K562 (cell line): ENCODE results near the gene GPR78. TPM values are rescaled to one million over a fixed set of nuclear protein-coding genes. Genes with fewer than 3 reads are reported as not detected.
A peak's percentile ranks its signal among the peaks of the same experiment; 100 is the strongest.

Source experiments
- ATF3 ChIP-seq, 2 experiments: fragments of 450-650 bp in 1 of 2; sonication (generic) in 1 of 2; formaldehyde crosslinking in 1 of 2; IDR thresholded peaks in 1 of 2; conservative IDR thresholded peaks in 1 of 2; 2 replicates each; pipeline versions ENCODE4 v1.6.1 to v1.8.1; 2016 to 2023; ENCODE audit warnings: mild to moderate bottlenecking in 2 of 2, moderate library complexity in 2 of 2, inconsistent platforms in 1 of 2, missing genetic modification reagents in 1 of 2
- BRF2 ChIP-seq: IDR thresholded peaks from 3 replicates; pipeline ENCODE4 v1.6.1; 2011; ENCODE audit warnings: borderline replicate concordance, mild to moderate bottlenecking; ENCODE audit not compliant: insufficient read length, insufficient read depth
- CBFA2T3 ChIP-seq: fragments of 450-650 bp; IDR thresholded peaks from 2 replicates; pipeline ENCODE4 v1.6.1; 2017
- CREB1 ChIP-seq, 2 experiments: sonication (generic) in 1 of 2; formaldehyde crosslinking in 1 of 2; IDR thresholded peaks; 2 replicates each; pipeline versions ENCODE4 v1.6.1 to v1.8.0; 2012 to 2022; ENCODE audit warnings: inconsistent platforms in 1 of 2, mild to moderate bottlenecking in 1 of 2, missing genetic modification reagents in 1 of 2, moderate library complexity in 1 of 2
- ETV6 ChIP-seq, 3 experiments: fragments of 150-350 bp in 1 of 3; sonication (generic) in 1 of 3; formaldehyde crosslinking in 1 of 3; IDR thresholded peaks; 2 replicates each; pipeline versions ENCODE4 v1.6.1 to v1.8.0; 2014 to 2022; ENCODE audit warnings: borderline replicate concordance in 2 of 3, low read depth in 2 of 3, antibody characterized with exemption in 1 of 3, low read length in 1 of 3, mild to moderate bottlenecking in 1 of 3, missing genetic modification reagents in 1 of 3
- FIP1L1 ChIP-seq: fragments of 200-400 bp; formaldehyde crosslinking; IDR thresholded peaks from 2 replicates; pipeline ENCODE4 v1.6.1; 2018; ENCODE audit warnings: mild to moderate bottlenecking, low read depth, low read length; ENCODE audit not compliant: poor library complexity, severe bottlenecking
- JUN ChIP-seq, 2 experiments: sonication (generic) in 1 of 2; formaldehyde crosslinking in 1 of 2; IDR thresholded peaks; 2 replicates each; pipeline versions ENCODE4 v1.6.1 to v1.8.0; 2012 to 2022; ENCODE audit warnings: borderline replicate concordance in 2 of 2, mild to moderate bottlenecking in 2 of 2, improper control_type of control experiment in 1 of 2, low read depth in 1 of 2, low read length in 1 of 2, missing genetic modification reagents in 1 of 2
- JUND ChIP-seq, 2 experiments: IDR thresholded peaks; 2 replicates in 1 of 2; 3 replicates in 1 of 2; pipeline ENCODE4 v1.6.1; 2011; ENCODE audit warnings: borderline replicate concordance in 2 of 2, low read depth in 2 of 2, low read length in 2 of 2, improper control_type of control experiment in 1 of 2, missing biosample characterization in 1 of 2, missing genetic modification characterization in 1 of 2, missing genetic modification reagents in 1 of 2
- NFE2 ChIP-seq: IDR thresholded peaks from 2 replicates; pipeline ENCODE4 v1.6.1; 2014; ENCODE audit warnings: antibody characterized with exemption, low read depth
- PBX2 ChIP-seq, 2 experiments: IDR thresholded peaks in 1 of 2; conservative IDR thresholded peaks in 1 of 2; 2 replicates each; pipeline ENCODE4 v1.6.1; 2016; ENCODE audit warnings: low read depth in 2 of 2, mild to moderate bottlenecking in 1 of 2, missing compliant biosample characterization in 1 of 2, missing genetic modification characterization in 1 of 2, moderate library complexity in 1 of 2
- PHB ChIP-seq: fragments of 250-450 bp; sonication (Bioruptor Pico); IDR thresholded peaks from 2 replicates; pipeline ENCODE4 v1.5.0; 2021
- POLR2H ChIP-seq: IDR thresholded peaks from 2 replicates; pipeline ENCODE4 v1.6.1; 2016; ENCODE audit warnings: missing genetic modification characterization, low read depth, mild to moderate bottlenecking, control low read depth, missing compliant biosample characterization, moderate library complexity
- RBM14 ChIP-seq: fragments of 200-400 bp; formaldehyde crosslinking; IDR thresholded peaks from 2 replicates; pipeline ENCODE4 v1.6.1; 2018; ENCODE audit warnings: low read depth, mild to moderate bottlenecking, low read length, moderate library complexity, borderline replicate concordance; ENCODE audit not compliant: insufficient read depth
- XRCC4 ChIP-seq: IDR thresholded peaks from one replicate; pipeline ENCODE4 v1.6.1; 2011; ENCODE audit not compliant: insufficient read depth, insufficient read length; ENCODE audit errors: extremely low read depth
- ZEB2 ChIP-seq: fragments of 450-650 bp; IDR thresholded peaks from 2 replicates; pipeline ENCODE4 v1.6.1; 2016
- ZNF146 ChIP-seq: IDR thresholded peaks from one replicate; pipeline ENCODE4 v1.6.1; 2018; ENCODE audit warnings: missing compliant biosample characterization; ENCODE audit not compliant: unreplicated experiment
- ZNF444 ChIP-seq: fragments of 250-450 bp; sonication (Bioruptor Pico); IDR thresholded peaks from 2 replicates; pipeline ENCODE4 v1.4.0; 2020; ENCODE audit warnings: mild to moderate bottlenecking, moderate library complexity
- ZNF584 ChIP-seq: fragments of 200-800 bp; sonication (Bioruptor generic); IDR thresholded peaks from 2 replicates; pipeline ENCODE4 v1.6.1; 2016; ENCODE audit warnings: low read depth, mild to moderate bottlenecking, missing genetic modification characterization, missing compliant biosample characterization
- polyA plus RNA-seq, 8 experiments: library from polyadenylated mRNA; depleted of rRNA in 4 of 8; stranded (reverse) in 5 of 8; unstranded in 3 of 8; fragments of >200 nt; fragmentation: Nextera tagmentation in 2 of 8; fragmentation: Illumina TruSeq in 1 of 8; extraction: Ambion mirVana in 2 of 8; extraction: Trizol in 1 of 8; gene quantifications; 2 replicates each; pipeline versions ENCODE4 v1.2.1 to v1.2.3, GENCODE V29; 2011 to 2014; ENCODE audit warnings: inconsistent platforms in 1 of 8, missing spikeins in 1 of 8
- total RNA-seq, 7 experiments: library from RNA; depleted of rRNA in 6 of 7; stranded (reverse); fragments of >200 nt in 6 of 7; fragmentation: Illumina TruSeq in 2 of 7; extraction: Trizol in 2 of 7; gene quantifications; 2 replicates each; pipeline versions ENCODE4 v1.2.1 to v1.2.3, GENCODE V29; 2011 to 2021; ENCODE audit warnings: low replicate concordance in 1 of 7

GPR78 gene
- total and polyA plus RNA-seq, 9 of the 15 experiments (the other 6 are each of a cell fraction or from before 2014, with no cell fraction given) = 0.04 to 0.13 (median 0.07) TPM; not detected in 4

GRCh38 chr4:8599657-8600056 lies 19.5 kb downstream of the GPR78 start (continued):
- TF ChIP-seq ETV6 (IDR thresholded peaks at IDR 0.05; ENCODE audit: borderline replicate concordance in 1 of 2, low read depth in 2 of 2, low read length in 1 of 2) (no peak), ETV6 (CRISPR knock-in tag; IDR thresholded peaks at IDR 0.05; ENCODE audit: borderline replicate concordance) (no peak), BRF2 (no peak), ZNF584 (CRISPR knock-in tag) (no peak), PBX2 (CRISPR knock-in tag; IDR thresholded peaks at IDR 0.05; ENCODE audit: low read depth) (no peak), PBX2 (tag; conservative IDR thresholded peaks at IDR 0.05; ENCODE audit: low read depth) (peak; percentile 75), ATF3 (IDR thresholded peaks at IDR 0.05) (peak; percentile 86), ATF3 (CRISPR knock-in tag; conservative IDR thresholded peaks at IDR 0.05) (no peak), ZNF444 (no peak), JUND (IDR thresholded peaks at IDR 0.05; ENCODE audit: borderline replicate concordance, low read depth, low read length) (peak; percentile 93), JUND (tag; IDR thresholded peaks at IDR 0.05; ENCODE audit: borderline replicate concordance, low read depth, low read length) (peak; percentile 88; the same call in 2 of the 3 replicates), JUN (IDR thresholded peaks at IDR 0.05; ENCODE audit: borderline replicate concordance, low read depth, low read length) (peak; percentile 83), JUN (CRISPR knock-in tag; IDR thresholded peaks at IDR 0.05; ENCODE audit: borderline replicate concordance) (no peak), XRCC4 (no peak), CBFA2T3 (0 out of 2 replicates have a peak, but pooled peaks have one; percentile 9), POLR2H (tag) (no peak), PHB (CRISPR knock-in tag) (no peak), CREB1 (IDR thresholded peaks at IDR 0.05) (no peak), CREB1 (CRISPR knock-in tag; IDR thresholded peaks at IDR 0.05) (0 out of 2 replicates have a peak, but pooled peaks have one; percentile 19), FIP1L1 (no peak), ZNF146 (CRISPR knock-in tag) (no peak), RBM14 (no peak), ZEB2 (no peak), NFE2 (peak; percentile 72)
